Measurements from ENCODE around the gene RUSF1. TPM values are rescaled to one million over a fixed set of nuclear protein-coding genes. Genes with fewer than 3 reads are reported as not detected.
"Not testable (repeated sequence)": the region's sequence is repeated elsewhere in the genome, so short reads cannot be mapped to it uniquely, and the experiment has no call there.

Gene RUSF1
- total RNA-seq, 1 experiment from 2014 or later: 53.9 TPM

DNA sequence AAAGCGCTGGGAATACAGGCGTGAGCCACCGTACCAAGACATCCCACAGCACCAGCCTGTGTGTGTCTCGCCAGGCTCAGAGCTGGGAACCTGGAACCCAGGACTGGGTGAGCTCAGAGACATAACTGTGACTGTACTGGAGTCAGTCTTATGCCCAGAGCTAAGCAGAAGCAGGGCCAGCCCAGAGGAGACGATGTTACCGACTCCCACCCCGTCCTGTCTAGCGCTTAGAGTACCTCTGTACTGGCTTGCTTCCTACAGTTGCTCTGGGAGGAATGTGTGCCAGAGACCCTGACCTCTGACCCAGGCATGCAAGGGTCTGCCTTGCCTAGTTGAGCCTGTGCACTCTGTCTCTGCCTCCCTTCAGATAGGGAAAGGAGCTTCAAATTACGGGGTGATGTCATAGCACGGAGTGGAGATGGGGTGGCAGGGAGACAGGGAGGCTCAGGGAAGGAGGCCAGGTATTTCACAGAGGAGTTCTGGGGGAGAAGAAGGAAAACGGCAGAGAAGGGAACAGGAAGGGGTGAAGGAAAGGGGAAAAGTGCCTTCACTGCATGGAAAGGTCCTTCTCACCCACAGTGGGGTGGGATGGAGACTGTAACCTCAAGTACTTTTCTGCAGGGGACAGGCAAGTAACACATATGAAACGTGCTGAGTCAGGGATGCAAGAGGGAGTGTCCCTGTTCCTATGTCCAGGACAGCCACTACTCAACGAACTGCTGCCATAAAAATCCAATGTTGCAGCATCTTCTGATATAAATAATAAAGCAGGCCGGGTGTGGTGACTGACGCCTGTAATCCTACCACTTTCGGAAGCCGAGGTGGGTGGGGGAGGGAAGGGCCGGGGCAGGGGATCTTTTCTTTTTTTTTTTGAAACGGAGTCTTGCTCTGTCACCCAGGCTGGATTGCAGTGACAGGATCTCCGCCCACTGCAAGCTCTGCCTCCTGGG lies 54.7 kb downstream of the RUSF1 start:
- DNase-seq (ENCODE audit: low read depth): peak; percentile 53

DNA sequence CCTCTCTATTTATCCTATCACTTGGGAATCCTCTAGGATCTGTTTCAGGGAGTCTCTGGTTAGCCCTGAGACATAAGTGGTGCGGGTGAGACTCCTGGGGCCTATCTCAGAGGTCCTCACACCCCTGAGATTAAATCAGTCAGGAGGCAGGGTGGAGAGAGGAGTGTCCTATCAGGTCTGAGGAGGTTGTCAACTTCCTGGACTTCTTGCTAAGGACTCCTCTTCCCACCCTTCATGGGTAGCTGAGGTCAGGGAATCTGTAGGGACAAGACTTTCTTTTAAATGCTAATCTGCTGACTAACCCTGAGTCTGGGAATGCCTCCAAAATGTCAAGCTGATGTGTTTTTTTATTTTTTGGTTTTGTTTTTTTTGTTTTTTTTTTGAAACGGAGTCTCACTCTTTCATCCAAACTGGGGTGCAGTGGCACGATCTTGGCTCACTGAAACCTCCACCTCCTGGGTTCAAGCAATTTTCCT lies 55.5 kb downstream of the RUSF1 start:
- peak; percentile 93 for DNase-seq (ENCODE audit: low read depth)

- peak; percentile 72 for DNase-seq (ENCODE audit: low read depth)
Measured at GRCh38 chr16:31451681-31452351, 56.4 kb downstream of the RUSF1 start.

DNA sequence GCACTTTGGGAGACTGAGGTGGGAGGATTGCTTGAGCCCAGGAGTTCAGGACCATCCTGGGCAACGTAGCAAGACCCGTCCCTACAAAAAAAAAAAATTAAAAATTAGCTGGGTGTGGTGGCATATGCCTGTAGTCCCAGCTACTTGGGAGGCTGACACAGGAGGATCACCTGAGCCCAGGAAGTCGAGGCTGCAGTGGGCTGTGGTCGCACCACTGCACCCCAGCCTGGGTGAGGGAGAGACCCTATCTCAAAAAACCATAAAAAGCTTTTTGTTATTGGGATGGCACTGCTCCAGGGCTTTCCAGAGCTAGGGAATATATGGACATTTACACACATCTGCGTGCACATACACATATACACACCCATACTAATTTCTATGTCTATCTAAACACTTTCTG lies 57.0 kb downstream of the RUSF1 start:
- no peak for DNase-seq (ENCODE audit: low read depth)

DNA sequence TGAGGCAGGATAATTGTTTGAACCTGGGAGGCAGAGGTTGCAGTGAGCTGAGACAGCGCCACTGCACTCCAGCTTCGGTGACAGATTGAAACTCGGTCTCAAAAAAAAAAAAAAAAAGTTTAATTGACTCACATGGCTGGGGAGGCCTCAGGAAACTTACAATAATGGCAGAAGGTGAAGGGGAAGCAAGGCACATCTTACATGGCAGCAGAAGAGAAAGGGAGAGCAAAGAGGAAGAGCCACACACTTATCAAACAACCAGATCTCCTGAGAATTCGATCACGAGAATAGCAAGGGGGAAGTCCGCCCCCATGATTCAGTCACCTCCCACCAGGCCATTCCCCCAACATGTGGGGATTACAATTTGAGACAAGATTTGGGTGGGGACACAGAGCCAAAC lies 62.3 kb downstream of the RUSF1 start:
- DNase-seq (ENCODE audit: low read depth): not testable (repeated sequence)

- DNase-seq (ENCODE audit: low read depth): no peak
Measured at GRCh38 chr16:31441956-31442355, 66.2 kb downstream of the RUSF1 start.

GRCh38 chr16:31440516-31441184 lies 67.5 kb downstream of the RUSF1 start:
- DNase-seq (ENCODE audit: low read depth): no peak

- no peak for DNase-seq (ENCODE audit: low read depth)
Measured at GRCh38 chr16:31439519-31439918, 68.7 kb downstream of the RUSF1 start.

Other genes starting within 250 kb of the RUSF1 start
- 0.11 TPM in 1 of 2 replicates, not detected in the other for gene ITGAM, start 248.4 kb downstream of the RUSF1 start, total RNA-seq (2014; rRNA removed)
- gene ITGAX, start 153.2 kb downstream of the RUSF1 start, total RNA-seq (2014; rRNA removed): not detected in 2 replicates
- gene ITGAD, start 115.1 kb downstream of the RUSF1 start, total RNA-seq (2014; rRNA removed): not detected in 2 replicates
- not detected in 2 replicates for gene COX6A2, start 80.0 kb downstream of the RUSF1 start, total RNA-seq (2014; rRNA removed)
- gene ZNF843, start 65.6 kb downstream of the RUSF1 start, total RNA-seq (2014; rRNA removed): 0.45 and 1.4 TPM in 2 replicates
- gene ARMC5, start 48.9 kb downstream of the RUSF1 start, total RNA-seq (2014; rRNA removed): 16.5 and 17.1 TPM in 2 replicates
- 53.9 and 55.6 TPM in 2 replicates for gene TGFB1I1, start 36.2 kb downstream of the RUSF1 start, total RNA-seq (2014; rRNA removed)
- not detected in 2 replicates for gene SLC5A2, start 25.3 kb downstream of the RUSF1 start, total RNA-seq (2014; rRNA removed)
- not detected in 2 replicates for gene AHSP, start 19.5 kb upstream of the RUSF1 start, total RNA-seq (2014; rRNA removed)

All from LHCN-M2 (cell line).